ENCODE measurements around the gene DPP7.

DPP7 gene

GRCh38 chr9:137114613-137115393 lies at the start of gene DPP7:
Gene DPP7 (minus strand): TSS chr9:137114733. CDS start chr9:137114713, 20 bp downstream.
- DNase-seq, result peak; percentile 69 to 78

GRCh38 chr9:137163805-137164204 lies 49.3 kb upstream of the DPP7 start:
- no peak for DNase-seq

GRCh38 chr9:137163365-137163715 lies 48.8 kb upstream of the DPP7 start:
- no peak for DNase-seq

- DNase-seq, result no peak
Measured at GRCh38 chr9:137162505-137163364, 48.2 kb upstream of the DPP7 start.

GRCh38 chr9:137161558-137162486 lies 47.3 kb upstream of the DPP7 start:
- no peak for DNase-seq

- DNase-seq, result no peak
Measured at GRCh38 chr9:137160716-137161557, 46.4 kb upstream of the DPP7 start.

- DNase-seq, result no peak
Measured at GRCh38 chr9:137160054-137160425, 45.5 kb upstream of the DPP7 start.

- no peak for DNase-seq
Measured at GRCh38 chr9:137159105-137160053, 44.8 kb upstream of the DPP7 start.

- DNase-seq, result no peak
Measured at GRCh38 chr9:137158625-137159024, 44.1 kb upstream of the DPP7 start.

GRCh38 chr9:137157618-137158415 lies 43.3 kb upstream of the DPP7 start:
- DNase-seq, result no peak

- DNase-seq, result peak; percentile 44 to 55
Measured at GRCh38 chr9:137156567-137157375, 42.2 kb upstream of the DPP7 start.

- DNase-seq, result no peak
Measured at GRCh38 chr9:137152844-137153405, 38.4 kb upstream of the DPP7 start.

GRCh38 chr9:137150617-137151457 lies 36.3 kb upstream of the DPP7 start:
- DNase-seq, result peak; percentile 50 to 57

GRCh38 chr9:137149942-137150616 lies 35.5 kb upstream of the DPP7 start:
- DNase-seq, result no peak

GRCh38 chr9:137149363-137149762 lies 34.8 kb upstream of the DPP7 start:
- DNase-seq, result no peak

GRCh38 chr9:137148661-137149060 lies 34.1 kb upstream of the DPP7 start:
- no peak for DNase-seq

GRCh38 chr9:137148242-137148641 lies 33.7 kb upstream of the DPP7 start:
- no peak for DNase-seq
